HepG2 (cell line): ENCODE results near the gene ELFN1. TPM values are rescaled to one million over a fixed set of nuclear protein-coding genes. Genes with fewer than 3 reads are reported as not detected.
A peak's percentile ranks its signal among the peaks of the same experiment; 100 is the strongest.

Source experiments
- ATAC-seq: fragments of 200-7000 bp; cut with Tn5 transposase; 3 replicates; pipeline ENCODE4 v1.9.1; 2020; ENCODE audit warnings: mild to moderate bottlenecking, moderate library complexity
- BruUV-seq: library from RNA; stranded (reverse); fragments of 400-500 nt; replicated peaks from 2 replicates; lab custom pipeline; 2021; lab: Mats Ljungman, UMichigan
- CTCF ChIA-PET: fragments of 300-600 bp; formaldehyde crosslinking; extraction: SDS; loops from one replicate; lab custom pipeline; 2021; ENCODE audit warnings: low total read pairs, inconsistent platforms, low intra/inter-chr PET ratio; lab: Yijun Ruan, JAX
- POLR2A ChIA-PET: fragments of 350-600 bp; sonication (Branson Sonifier 250); formaldehyde crosslinking; loops from one replicate; lab custom pipeline; 2020; ENCODE audit warnings: antibody characterized with exemption, inconsistent platforms; lab: Yijun Ruan, JAX
- DNase-seq: peaks from one replicate; pipeline ENCODE4 v3.0.0-alpha.2; 2015; ENCODE audit warnings: low spot score
- FAIRE-seq: peaks from 3 replicates; lab custom pipeline; 2011; peaks lifted over from hg19 to GRCh38; lab: Jason Lieb, UNC
- H2AFZ ChIP-seq: one replicate; pipeline ENCODE4 v1.6.1; 2011; ENCODE audit warnings: low read length, inconsistent platforms
- H3K27ac ChIP-seq: fragments of 300-600 bp; 3 replicates; pipeline ENCODE4 v1.8.0; 2011; ENCODE audit warnings: mixed run types, mild to moderate bottlenecking, mixed read lengths, low read length, inconsistent platforms; ENCODE audit not compliant: insufficient read depth; ENCODE audit errors: extremely low read length
- H3K27me3 ChIP-seq, 2 experiments: fragments of 200-600 bp in 1 of 2; 2 replicates in 1 of 2; 3 replicates in 1 of 2; pipeline versions ENCODE4 v1.6.0 to v1.8.0; 2011; ENCODE audit warnings: low read length in 2 of 2, mild to moderate bottlenecking in 2 of 2, moderate library complexity in 2 of 2, inconsistent platforms in 1 of 2; ENCODE audit not compliant: insufficient read depth in 2 of 2, control insufficient read depth in 1 of 2
- H3K36me3 ChIP-seq, 2 experiments: fragments of 200-600 bp in 1 of 2; replicated peaks in 1 of 2; 2 replicates in 1 of 2; 3 replicates in 1 of 2; pipeline versions ENCODE4 v1.5.1 to v1.8.0; 2011; ENCODE audit warnings: low read length in 2 of 2, inconsistent platforms in 1 of 2; ENCODE audit not compliant: insufficient read depth in 2 of 2, control insufficient read depth in 1 of 2
- H3K4me1 ChIP-seq: 2 replicates; pipeline ENCODE4 v1.5.1; 2012; ENCODE audit warnings: low read length, inconsistent platforms; ENCODE audit not compliant: insufficient read depth
- H3K4me2 ChIP-seq: 2 replicates; pipeline ENCODE4 v1.6.0; 2011; ENCODE audit warnings: low read depth, low read length, inconsistent platforms
- H3K4me3 ChIP-seq, 3 experiments: fragments of 200-600 bp in 1 of 3; sonication (generic), shearing (Covaris generic) in 1 of 3; replicated peaks in 1 of 3; 2 replicates each; pipeline ENCODE4 v1.5.1; 2011 to 2016; ENCODE audit warnings: low read length in 3 of 3, inconsistent platforms in 2 of 3, low read depth in 2 of 3, mild to moderate bottlenecking in 2 of 3, control low read depth in 1 of 3, mixed read lengths in 1 of 3; ENCODE audit not compliant: insufficient read depth in 1 of 3
- H3K79me2 ChIP-seq: one replicate; pipeline ENCODE4 v1.6.1; 2011; ENCODE audit warnings: low read length, inconsistent platforms; ENCODE audit not compliant: insufficient read depth
- H3K9ac ChIP-seq: 2 replicates; pipeline ENCODE4 v1.6.0; 2011; ENCODE audit warnings: mild to moderate bottlenecking, low read depth, low read length, inconsistent platforms; ENCODE audit not compliant: insufficient read depth
- H3K9me3 ChIP-seq: 2 replicates; pipeline ENCODE4 v1.5.1; 2012; ENCODE audit warnings: mild to moderate bottlenecking, low read length
- H4K20me1 ChIP-seq: 2 replicates; pipeline ENCODE4 v1.6.0; 2011; ENCODE audit warnings: inconsistent platforms, mild to moderate bottlenecking, low read length, moderate library complexity; ENCODE audit not compliant: insufficient read depth
- GATA4 ChIP-seq: sonication (generic); IDR thresholded peaks from 2 replicates; pipeline ENCODE4 v1.6.1; 2016; ENCODE audit warnings: antibody characterized with exemption, low read depth, borderline replicate concordance
- HNF4A ChIP-seq: sonication (generic); formaldehyde crosslinking; IDR thresholded peaks from 2 replicates; pipeline ENCODE4 v1.4.0; 2020; ENCODE audit warnings: missing genetic modification reagents
- TCF7L2 ChIP-seq: IDR thresholded peaks from 2 replicates; pipeline ENCODE4 v1.6.1; 2011; ENCODE audit warnings: mild to moderate bottlenecking, low read depth, low read length, moderate library complexity
- ZNF512 ChIP-seq: sonication (generic); formaldehyde crosslinking; IDR thresholded peaks from 2 replicates; pipeline ENCODE4 v1.4.0; 2020; ENCODE audit warnings: mild to moderate bottlenecking, missing genetic modification reagents
- WGBS: methylation state at CpG from one replicate; pipeline ENCODE4 v1.1.6; 2017; ENCODE audit warnings: low lambda C conversion rate; 5-methylcytosine and 5-hydroxymethylcytosine counted together
- in situ Hi-C: cut with HindIII; loops from 2 replicates; pipeline ENCODE4 v1.10.0; 2017; ENCODE audit warnings: low pct_unique_long_range_greater_than_20kb; ENCODE audit not compliant: extremely low pct_ligation_motif_present
- intact Hi-C: fragments of 100-400 bp; cut with micrococcal nuclease; formaldehyde crosslinking; loops from one replicate; pipeline ENCODE4 v1.10.0; 2022; ENCODE audit not compliant: unreplicated experiment
- polyA plus RNA-seq, 8 experiments: library from polyadenylated mRNA; depleted of rRNA in 3 of 8; stranded (reverse) in 7 of 8; unstranded in 1 of 8; fragments of >200 nt; fragmentation: Illumina TruSeq in 4 of 8; extraction: Trizol in 4 of 8; gene quantifications; 2 replicates each; pipeline versions ENCODE4 v1.2.1 to v1.2.3, GENCODE V29; 2011 to 2016; ENCODE audit warnings: low read depth in 4 of 8, missing spikeins in 1 of 8, mixed read lengths in 1 of 8; ENCODE audit not compliant: insufficient read depth in 1 of 8
- total RNA-seq, 5 experiments: library from RNA; depleted of rRNA; stranded (reverse); fragments of >200 nt; fragmentation: Illumina TruSeq; extraction: Trizol; gene quantifications; 2 replicates each; pipeline ENCODE4 v1.2.3, GENCODE V29; 2016; ENCODE audit warnings: low read depth in 1 of 5

Gene ELFN1
- total and polyA plus RNA-seq, 2 of the 13 experiments (the other 11 are each of a cell fraction or from before 2014, with no cell fraction given): 0.13 to 0.18 TPM

DNA sequence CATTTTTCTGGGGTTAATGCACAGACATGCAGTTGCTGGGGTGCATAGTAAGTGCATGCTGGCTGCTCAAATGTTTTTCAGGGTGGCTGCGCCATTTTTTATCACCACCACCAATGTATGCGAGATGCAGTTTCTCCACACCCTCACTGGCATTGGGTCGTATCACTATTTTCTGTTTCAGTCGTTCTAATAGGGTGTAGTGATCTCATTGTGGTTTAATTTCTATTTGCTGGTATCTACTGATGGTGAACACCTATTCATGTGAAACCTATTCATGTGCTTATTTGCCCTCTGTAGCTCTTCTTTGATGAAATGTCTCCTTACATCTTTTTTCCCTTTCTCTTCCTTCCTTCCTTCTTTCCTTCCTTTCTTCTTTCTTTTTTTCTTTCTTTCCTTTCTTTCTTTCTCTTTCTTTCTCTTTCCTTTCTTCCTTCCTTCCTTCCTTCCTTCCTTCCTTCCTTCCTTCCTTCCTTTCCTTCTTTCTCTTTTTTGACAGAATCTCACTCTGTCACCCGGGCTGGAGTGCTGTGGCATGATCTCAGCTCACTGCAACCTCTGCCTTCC lies 84.3 kb downstream of the ELFN1 start:
- Histone ChIP-seq H2AFZ (no peak overlapping the region), H3K27ac (no peak overlapping the region), H3K4me2 (no peak overlapping the region), H3K27me3 (peaks cover 4 to 22% of the 10 kb centered on the region in 2 experiments; a peak in 4 of 5 replicates), H3K4me3 (no peak overlapping the region), H3K36me3 (no peaks in the 10 kb centered on the region), H3K9ac (no peak overlapping the region), H3K9me3 (no peaks in the 10 kb centered on the region), H4K20me1 (no peaks in the 10 kb centered on the region), H3K4me1 (peaks cover 54% of the 10 kb centered on the region), H3K79me2 (no peaks in the 10 kb centered on the region)
- DNase-seq (no peak), FAIRE-seq (no peak), ATAC-seq (no peak)
- BruUV-seq: no TSS peak
- TF ChIP-seq GATA4: no peak
- TF ChIP-seq ZNF512: peak; percentile 80
- ChIA-PET CTCF (no interaction called here), POLR2A (no interaction called here)
- WGBS: 60% methylated on average over 5 of the region's 5 CpGs
- in situ Hi-C loops (loop anchor here (10.0 kb wide), 1 partner anchor 170 kb away; no protein-coding TSS in a partner anchor), intact Hi-C loops (no loop called here)

GRCh38 chr7:1755783-1756625 lies 85.9 kb downstream of the ELFN1 start:
- intact Hi-C loops (loop anchor here (5.0 kb wide), 1 partner anchor 179 kb away; no protein-coding TSS in a partner anchor), in situ Hi-C loops (loop anchor here (5.0 to 10.0 kb wide), 2 partner anchors 89 to 171 kb away; no protein-coding TSS in a partner anchor)
- Histone ChIP-seq H2AFZ (no peak overlapping the region), H3K4me3 (no peak overlapping the region), H3K9me3 (no peaks in the 10 kb centered on the region), H3K27ac (no peak overlapping the region), H3K9ac (no peak overlapping the region), H3K4me1 (peaks cover 41% of the 10 kb centered on the region), H4K20me1 (no peaks in the 10 kb centered on the region), H3K4me2 (no peak overlapping the region), H3K79me2 (no peaks in the 10 kb centered on the region), H3K27me3 (peaks cover 5 to 10% of the 10 kb centered on the region in 2 experiments; a peak in 4 of 5 replicates), H3K36me3 (no peaks in the 10 kb centered on the region)
- ChIA-PET POLR2A (no interaction called here), CTCF (interaction anchor here (4.1 kb wide), 1 partner anchor 92 kb away, joined by 32 read pairs; no protein-coding TSS in a partner anchor)
- no TSS peak for BruUV-seq
- 79% methylated on average over 7 of the region's 12 CpGs for WGBS
- FAIRE-seq (no peak), ATAC-seq (no peak), DNase-seq (no peak)
- no peak for TF ChIP-seq TCF7L2
- peak; percentile 4; the same call in 1 of the 2 replicates for TF ChIP-seq HNF4A
